Activated B cell treated with CpG ODN at 0.5 μM for 24 hours (primary cell): ENCODE results near the gene ASAP3. TPM values are rescaled to one million over a fixed set of nuclear protein-coding genes. Genes with fewer than 3 reads are reported as not detected.

ENCODE experiments used
- ATAC-seq: fragments of 200-7000 bp; cut with Tn5 transposase; one replicate; pipeline ENCODE4 v1.10.0; 2021; ENCODE audit warnings: low read depth, mild to moderate bottlenecking, moderate library complexity
- CTCF ChIA-PET: fragments of 350-600 bp; sonication (Branson Sonifier 250); formaldehyde crosslinking; loops from one replicate; lab custom pipeline; 2021; ENCODE audit warnings: antibody characterized with exemption; lab: Charles Lee
- POLR2A ChIA-PET: fragments of 350-600 bp; sonication (Branson Sonifier 250); formaldehyde crosslinking; loops from one replicate; lab custom pipeline; 2021; ENCODE audit warnings: antibody characterized with exemption; lab: Charles Lee
- DNase-seq: peaks from one replicate; pipeline ENCODE4 v3.0.0; 2022
- H3K27ac Mint-ChIP-seq: one replicate; pipeline ENCODE4 v1.8.0; 2020; ENCODE audit warnings: mixed read lengths
- H3K27me3 Mint-ChIP-seq: one replicate; pipeline ENCODE4 v1.8.0; 2021; ENCODE audit warnings: mixed read lengths
- H3K36me3 Mint-ChIP-seq: one replicate; pipeline ENCODE4 v1.8.0; 2021; ENCODE audit warnings: low read depth, mixed read lengths
- H3K4me1 Mint-ChIP-seq: one replicate; pipeline ENCODE4 v1.8.0; 2021; ENCODE audit warnings: mixed read lengths
- H3K4me3 Mint-ChIP-seq: one replicate; pipeline ENCODE4 v1.8.0; 2020; ENCODE audit warnings: mild to moderate bottlenecking, mixed read lengths
- H3K9me3 Mint-ChIP-seq: one replicate; pipeline ENCODE4 v1.8.0; 2020; ENCODE audit warnings: mixed read lengths
- CTCF ChIP-seq: fragments of 200-600 bp; IDR thresholded peaks from one replicate; pipeline ENCODE4 v1.8.0; 2022; ENCODE audit warnings: antibody characterized with exemption, mild to moderate bottlenecking
- intact Hi-C: fragments of 100-400 bp; cut with micrococcal nuclease; formaldehyde crosslinking; loops from one replicate; pipeline ENCODE4 v1.15.1; 2024
- total RNA-seq: library from RNA; stranded (reverse); gene quantifications from 2 replicates; pipeline ENCODE4 v1.2.3, GENCODE V29; 2022

The ASAP3 gene
- total RNA-seq, 1 donor from 2014 or later, result 3.1 TPM

GRCh38 chr1:23423415-23424292 lies 60.3 kb downstream of the ASAP3 start:
- no peak overlapping the region for H3K27ac Mint-ChIP-seq
- H3K27me3 Mint-ChIP-seq, result peaks cover 26% of the 10 kb centered on the region
- CTCF ChIA-PET, result no interaction called here
- ATAC-seq (peak; percentile 14), DNase-seq (no peak)
- POLR2A ChIA-PET, result interaction anchor here (0.6 kb wide), 1 partner anchor 1324 kb away, joined by 3 read pairs; no protein-coding TSS in a partner anchor
- H3K9me3 Mint-ChIP-seq, result no peaks in the 10 kb centered on the region
- no peak for TF ChIP-seq CTCF
- H3K4me3 Mint-ChIP-seq, result peak overlapping the region; percentile 83
- H3K4me1 Mint-ChIP-seq, result peaks cover 16% of the 10 kb centered on the region
- H3K36me3 Mint-ChIP-seq, result no peaks in the 10 kb centered on the region
- intact Hi-C loops, result no loop called here

- no peak for ATAC-seq
- H3K4me3 Mint-ChIP-seq, result peak overlapping the region; percentile 52
- H3K27ac Mint-ChIP-seq, result no peak overlapping the region
- H3K27me3 Mint-ChIP-seq, result peaks cover 26% of the 10 kb centered on the region
- H3K36me3 Mint-ChIP-seq, result no peaks in the 10 kb centered on the region
- H3K4me1 Mint-ChIP-seq, result peaks cover 16% of the 10 kb centered on the region
- ChIA-PET CTCF (no interaction called here), POLR2A (interaction anchor here (0.6 kb wide), 1 partner anchor 62 kb away, joined by 9 read pairs; no protein-coding TSS in a partner anchor)
- TF ChIP-seq CTCF, result no peak
- intact Hi-C loops, result no loop called here
- DNase-seq, result no peak
- H3K9me3 Mint-ChIP-seq, result no peaks in the 10 kb centered on the region
Measured at GRCh38 chr1:23422941-23423340, 61.0 kb downstream of the ASAP3 start.

GRCh38 chr1:23422241-23422877 lies 61.6 kb downstream of the ASAP3 start:
- Mint-ChIP-seq H3K4me1 (peaks cover 16% of the 10 kb centered on the region), H3K27ac (no peak overlapping the region), H3K27me3 (peaks cover 26% of the 10 kb centered on the region), H3K36me3 (no peaks in the 10 kb centered on the region), H3K9me3 (no peaks in the 10 kb centered on the region), H3K4me3 (no peak overlapping the region)
- DNase-seq (no peak), ATAC-seq (no peak)
- intact Hi-C loops, result no loop called here
- TF ChIP-seq CTCF, result no peak
- CTCF ChIA-PET, result no interaction called here
- POLR2A ChIA-PET, result interaction anchor here (0.6 kb wide), 1 partner anchor 62 kb away, joined by 9 read pairs; no protein-coding TSS in a partner anchor

GRCh38 chr1:23421753-23422240 lies 62.2 kb downstream of the ASAP3 start:
- Mint-ChIP-seq H3K36me3 (no peaks in the 10 kb centered on the region), H3K27me3 (peaks cover 26% of the 10 kb centered on the region), H3K4me3 (no peak overlapping the region), H3K4me1 (peaks cover 16% of the 10 kb centered on the region), H3K9me3 (no peaks in the 10 kb centered on the region), H3K27ac (no peak overlapping the region)
- DNase-seq, result no peak
- no peak for ATAC-seq
- no peak for TF ChIP-seq CTCF
- POLR2A ChIA-PET, result no interaction called here
- CTCF ChIA-PET, result no interaction called here
- intact Hi-C loops, result no loop called here

- Mint-ChIP-seq H3K4me3 (no peak overlapping the region), H3K27ac (no peak overlapping the region), H3K36me3 (no peaks in the 10 kb centered on the region), H3K9me3 (no peaks in the 10 kb centered on the region), H3K4me1 (peaks cover 16% of the 10 kb centered on the region), H3K27me3 (peaks cover 21% of the 10 kb centered on the region)
- intact Hi-C loops, result no loop called here
- ATAC-seq, result no peak
- TF ChIP-seq CTCF, result no peak
- ChIA-PET CTCF (no interaction called here), POLR2A (no interaction called here)
- DNase-seq, result no peak
Measured at GRCh38 chr1:23421343-23421742, 62.6 kb downstream of the ASAP3 start.
